Kidney epithelial cell (primary cell): Measurements from ENCODE around the gene OPN1SW. TPM values are rescaled to one million over a fixed set of nuclear protein-coding genes. Genes with fewer than 3 reads are reported as not detected.

Experiments used
- DNase-seq: peaks from one replicate; pipeline ENCODE4 v3.0.0-alpha.2; 2010; ENCODE audit warnings: low read depth
- H3K27me3 ChIP-seq: 2 replicates; pipeline ENCODE4 v1.6.0; 2011; ENCODE audit warnings: low read length; ENCODE audit not compliant: control insufficient read depth, insufficient read depth
- H3K36me3 ChIP-seq: 2 replicates; pipeline ENCODE4 v1.5.1; 2011; ENCODE audit warnings: low read length; ENCODE audit not compliant: control insufficient read depth, insufficient read depth
- H3K4me3 ChIP-seq: 2 replicates; pipeline ENCODE4 v1.5.1; 2011; ENCODE audit warnings: low read depth, mild to moderate bottlenecking, control low read depth, low read length
- total RNA-seq: library from RNA; depleted of rRNA; stranded (reverse); fragments of >200 nt; gene quantifications from 2 replicates; pipeline ENCODE4 v1.2.3, GENCODE V29; 2015
- TF ChIP-seq, protein P1 (sequence below): IDR thresholded peaks from 2 replicates; pipeline ENCODE4 v1.5.1; 2011; ENCODE audit warnings: mild to moderate bottlenecking, moderate library complexity, low read length, control low read depth, inconsistent platforms; ENCODE audit not compliant: insufficient read depth, poor library complexity, severe bottlenecking

OPN1SW gene
- total RNA-seq, 1 donor from 2014 or later = not detected

- no peaks in the 10 kb centered on the region for H3K36me3 ChIP-seq
- no peak overlapping the region for H3K4me3 ChIP-seq
- TF ChIP-seq, protein P1, sequence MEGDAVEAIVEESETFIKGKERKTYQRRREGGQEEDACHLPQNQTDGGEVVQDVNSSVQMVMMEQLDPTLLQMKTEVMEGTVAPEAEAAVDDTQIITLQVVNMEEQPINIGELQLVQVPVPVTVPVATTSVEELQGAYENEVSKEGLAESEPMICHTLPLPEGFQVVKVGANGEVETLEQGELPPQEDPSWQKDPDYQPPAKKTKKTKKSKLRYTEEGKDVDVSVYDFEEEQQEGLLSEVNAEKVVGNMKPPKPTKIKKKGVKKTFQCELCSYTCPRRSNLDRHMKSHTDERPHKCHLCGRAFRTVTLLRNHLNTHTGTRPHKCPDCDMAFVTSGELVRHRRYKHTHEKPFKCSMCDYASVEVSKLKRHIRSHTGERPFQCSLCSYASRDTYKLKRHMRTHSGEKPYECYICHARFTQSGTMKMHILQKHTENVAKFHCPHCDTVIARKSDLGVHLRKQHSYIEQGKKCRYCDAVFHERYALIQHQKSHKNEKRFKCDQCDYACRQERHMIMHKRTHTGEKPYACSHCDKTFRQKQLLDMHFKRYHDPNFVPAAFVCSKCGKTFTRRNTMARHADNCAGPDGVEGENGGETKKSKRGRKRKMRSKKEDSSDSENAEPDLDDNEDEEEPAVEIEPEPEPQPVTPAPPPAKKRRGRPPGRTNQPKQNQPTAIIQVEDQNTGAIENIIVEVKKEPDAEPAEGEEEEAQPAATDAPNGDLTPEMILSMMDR = no peak
- no peaks in the 10 kb centered on the region for H3K27me3 ChIP-seq
- DNase-seq = no peak
Observed at GRCh38 chr7:128812514-128813168, 37.0 kb upstream of the OPN1SW start.

DNA sequence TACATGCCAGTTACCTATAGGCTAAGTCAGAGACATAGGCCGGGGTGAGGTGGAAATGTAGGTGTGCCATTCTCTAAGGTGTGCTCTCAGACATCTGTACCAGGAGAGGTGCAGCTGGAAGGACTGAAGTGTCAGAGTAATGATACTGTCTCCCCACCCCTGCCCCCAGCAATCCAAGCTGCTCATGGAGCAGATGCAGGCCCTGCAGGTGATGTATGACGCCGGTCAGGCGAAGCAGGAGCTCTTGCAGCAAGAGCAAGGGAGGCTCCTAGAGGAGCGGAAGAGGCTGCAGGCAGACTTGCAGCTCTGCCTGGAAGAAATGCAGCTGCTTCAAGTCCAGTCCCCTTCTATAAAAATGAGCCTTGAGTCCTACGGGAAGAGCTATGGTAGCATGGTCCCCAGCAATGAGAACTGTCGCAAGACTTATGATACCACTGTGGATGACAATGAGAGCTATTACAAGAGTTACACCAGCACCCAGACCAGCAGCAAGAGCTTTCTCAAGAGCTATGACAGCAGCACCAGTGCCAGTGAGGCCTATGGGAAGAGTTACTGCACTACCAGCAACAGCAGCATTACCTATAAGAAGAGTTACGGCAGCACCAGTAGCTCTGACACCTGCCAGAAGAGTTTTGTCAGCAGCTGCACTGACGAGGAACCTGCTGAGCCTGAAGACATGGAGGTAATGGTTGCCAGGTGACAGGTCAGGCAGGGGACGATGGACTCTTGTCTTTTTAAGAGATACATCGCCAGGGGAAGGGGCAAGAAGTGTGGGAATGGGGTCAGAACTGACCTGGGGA, 36.2 kb upstream of the OPN1SW start:
- TF ChIP-seq, protein P1 = no peak
- DNase-seq = no peak
- H3K27me3 ChIP-seq = no peaks in the 10 kb centered on the region
- no peaks in the 10 kb centered on the region for H3K36me3 ChIP-seq
- no peak overlapping the region for H3K4me3 ChIP-seq

DNA sequence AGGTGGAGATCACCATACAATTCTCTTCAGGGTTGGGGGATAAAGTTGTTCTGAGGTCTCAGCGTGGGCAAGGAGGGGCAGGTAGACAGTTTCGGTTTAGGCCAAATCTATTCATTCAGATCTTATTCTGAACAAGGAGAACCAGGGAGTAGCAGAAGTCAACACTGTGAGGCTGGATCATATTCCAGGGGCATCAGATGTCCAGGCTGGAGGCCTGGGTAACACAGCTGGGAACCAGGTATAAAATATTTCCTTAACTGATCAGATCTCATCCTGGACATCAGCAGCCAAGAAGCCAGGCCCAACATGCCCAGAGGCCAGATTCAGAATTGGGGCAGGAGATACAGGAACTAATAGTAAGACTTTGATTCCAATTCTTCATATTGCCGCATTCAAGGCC, 35.4 kb upstream of the OPN1SW start:
- no peak overlapping the region for H3K4me3 ChIP-seq
- DNase-seq = no peak
- TF ChIP-seq, protein P1 = no peak
- no peaks in the 10 kb centered on the region for H3K36me3 ChIP-seq
- no peaks in the 10 kb centered on the region for H3K27me3 ChIP-seq

GRCh38 chr7:128810473-128810872, 34.9 kb upstream of the OPN1SW start:
- Histone ChIP-seq H3K4me3 (no peak overlapping the region), H3K36me3 (no peaks in the 10 kb centered on the region), H3K27me3 (no peaks in the 10 kb centered on the region)
- no peak for DNase-seq
- TF ChIP-seq, protein P1 = no peak

- H3K4me3 ChIP-seq = no peak overlapping the region
- no peaks in the 10 kb centered on the region for H3K27me3 ChIP-seq
- H3K36me3 ChIP-seq = no peaks in the 10 kb centered on the region
- TF ChIP-seq, protein P1 = no peak
- no peak for DNase-seq
Observed at GRCh38 chr7:128809363-128809762, 33.8 kb upstream of the OPN1SW start.

DNA sequence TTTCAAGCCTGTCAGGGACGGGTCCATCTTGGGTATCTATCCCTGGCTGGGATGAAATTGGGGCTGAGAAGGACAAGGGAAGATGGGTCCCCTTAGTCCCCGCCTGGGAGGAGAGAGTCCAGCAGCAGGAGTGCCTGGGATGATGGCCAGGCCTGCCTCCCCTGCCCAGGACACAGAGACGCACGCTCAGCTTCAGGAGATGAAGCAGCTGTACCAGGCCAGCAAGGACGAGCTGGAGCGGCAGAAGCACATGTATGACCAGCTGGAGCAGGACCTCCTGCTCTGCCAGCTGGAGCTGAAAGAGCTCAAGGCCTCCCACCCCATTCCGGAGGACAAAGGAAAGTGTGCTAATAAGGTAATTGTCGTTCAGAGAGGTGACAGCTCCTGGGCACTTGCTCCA, 31.6 kb upstream of the OPN1SW start:
- DNase-seq = no peak
- no peaks in the 10 kb centered on the region for H3K36me3 ChIP-seq
- no peaks in the 10 kb centered on the region for H3K27me3 ChIP-seq
- no peak overlapping the region for H3K4me3 ChIP-seq
- TF ChIP-seq, protein P1 = no peak
